ENCODE measurements around the gene OXER1.

- TF ChIP-seq CTCF (IDR thresholded peaks at IDR 0.05) (no peak), EP300 (IDR thresholded peaks at IDR 0.05) (no peak), POLR2A (IDR thresholded peaks at IDR 0.05) (no peak)
Observed at GRCh38 chr2:42748840-42749239, 15.1 kb downstream of the OXER1 start.
